HG02840 (cell line): Measurements from ENCODE around the gene SEZ6L2.
"Not testable (repeated sequence)": the region's sequence is repeated elsewhere in the genome, so short reads cannot be mapped to it uniquely, and the experiment has no call there.

Experiments
- ATAC-seq: cut with Tn5 transposase; IDR thresholded peaks from one replicate; pipeline ENCODE4 v1.9.1; 2021; ENCODE audit warnings: mild to moderate bottlenecking, moderate library complexity, moderate number of reproducible peaks; ENCODE audit not compliant: unreplicated experiment, low FRiP score

The SEZ6L2 gene

GRCh38 chr16:29891525-29892457 is 7.6 kb downstream of the SEZ6L2 start:
- ATAC-seq = no peak

- ATAC-seq = not testable (repeated sequence)
Observed at GRCh38 chr16:29889372-29889771, 10.0 kb downstream of the SEZ6L2 start.

GRCh38 chr16:29883987-29884386 is 15.4 kb downstream of the SEZ6L2 start:
- no peak for ATAC-seq

GRCh38 chr16:29881050-29881449 is 18.3 kb downstream of the SEZ6L2 start:
- no peak for ATAC-seq

- ATAC-seq = no peak
Observed at GRCh38 chr16:29878172-29878571, 21.2 kb downstream of the SEZ6L2 start.

GRCh38 chr16:29877266-29877961 is 21.9 kb downstream of the SEZ6L2 start:
- no peak for ATAC-seq

GRCh38 chr16:29876594-29877249 is 22.6 kb downstream of the SEZ6L2 start:
- ATAC-seq = no peak

- no peak for ATAC-seq
Observed at GRCh38 chr16:29876217-29876593, 23.1 kb downstream of the SEZ6L2 start.

- ATAC-seq = no peak
Observed at GRCh38 chr16:29875206-29875605, 24.1 kb downstream of the SEZ6L2 start.

GRCh38 chr16:29873319-29873718 is 26.0 kb downstream of the SEZ6L2 start:
- ATAC-seq = no peak

- ATAC-seq = no peak
Observed at GRCh38 chr16:29871822-29872546, 27.4 kb downstream of the SEZ6L2 start.

GRCh38 chr16:29869067-29869466 is 30.3 kb downstream of the SEZ6L2 start:
- not testable (repeated sequence) for ATAC-seq

GRCh38 chr16:29868396-29869009 is 30.8 kb downstream of the SEZ6L2 start:
- no peak for ATAC-seq

GRCh38 chr16:29864205-29864604 is 35.1 kb downstream of the SEZ6L2 start:
- ATAC-seq = no peak

GRCh38 chr16:29863669-29863984 is 35.7 kb downstream of the SEZ6L2 start:
- ATAC-seq = no peak

GRCh38 chr16:29862884-29863668 is 36.3 kb downstream of the SEZ6L2 start, which contains the start of gene CDIPT:
CDIPT (minus strand) TSS chr16:29863226; CDS start chr16:29862857, 369 bp downstream.
- ATAC-seq = peak; percentile 92

GRCh38 chr16:29862383-29862883 is 36.9 kb downstream of the SEZ6L2 start:
- ATAC-seq = no peak

GRCh38 chr16:29860218-29860617 is 39.1 kb downstream of the SEZ6L2 start:
- ATAC-seq = no peak

- ATAC-seq = no peak
Observed at GRCh38 chr16:29858974-29859373, 40.4 kb downstream of the SEZ6L2 start.
